HFFc6 (cell line): ENCODE measurements around the gene TYMP. TPM values are rescaled to one million over a fixed set of nuclear protein-coding genes. Genes with fewer than 3 reads are reported as not detected.

Experiments used
- DNase-seq: peaks from one replicate; pipeline ENCODE4 v3.0.0-alpha.2; 2018
- H3K27ac Mint-ChIP-seq: 2 replicates; pipeline ENCODE4 v1.8.0; 2020; ENCODE audit warnings: mild to moderate bottlenecking, mixed read lengths
- H3K27me3 Mint-ChIP-seq: 2 replicates; pipeline ENCODE4 v1.8.0; 2021; ENCODE audit warnings: mild to moderate bottlenecking, moderate library complexity, mixed read lengths; ENCODE audit not compliant: insufficient read depth
- H3K36me3 Mint-ChIP-seq: 2 replicates; pipeline ENCODE4 v1.8.0; 2021; ENCODE audit warnings: low read depth, mixed read lengths
- H3K4me1 Mint-ChIP-seq: 2 replicates; pipeline ENCODE4 v1.8.0; 2020; ENCODE audit warnings: low read depth, mixed read lengths
- H3K4me3 Mint-ChIP-seq: 2 replicates; pipeline ENCODE4 v1.8.0; 2020; ENCODE audit warnings: mild to moderate bottlenecking, moderate library complexity, mixed read lengths
- H3K9me3 Mint-ChIP-seq: 2 replicates; pipeline ENCODE4 v1.8.0; 2020; ENCODE audit warnings: mild to moderate bottlenecking, mixed read lengths
- total RNA-seq, 6 experiments: library from RNA; stranded (reverse); fragmentation: NEBNext Ultra II Directional; extraction: Animal tissue kit (Norgen Biotek cat#: 25700); gene quantifications; 2 replicates in 1 of 6; 3 replicates in 5 of 6; pipeline ENCODE4 v1.2.3, GENCODE V29; 2021
- TF ChIP-seq, protein P1 (sequence below): fragments of 200-600 bp; sonication (generic); IDR thresholded peaks from 2 replicates; pipeline ENCODE4 v1.5.0; 2021; ENCODE audit warnings: antibody characterized with exemption, mild to moderate bottlenecking

The TYMP gene
- total RNA-seq, 6 experiments from 2014 or later = 0.95 to 2.1 (median 1.3) TPM

DNA sequence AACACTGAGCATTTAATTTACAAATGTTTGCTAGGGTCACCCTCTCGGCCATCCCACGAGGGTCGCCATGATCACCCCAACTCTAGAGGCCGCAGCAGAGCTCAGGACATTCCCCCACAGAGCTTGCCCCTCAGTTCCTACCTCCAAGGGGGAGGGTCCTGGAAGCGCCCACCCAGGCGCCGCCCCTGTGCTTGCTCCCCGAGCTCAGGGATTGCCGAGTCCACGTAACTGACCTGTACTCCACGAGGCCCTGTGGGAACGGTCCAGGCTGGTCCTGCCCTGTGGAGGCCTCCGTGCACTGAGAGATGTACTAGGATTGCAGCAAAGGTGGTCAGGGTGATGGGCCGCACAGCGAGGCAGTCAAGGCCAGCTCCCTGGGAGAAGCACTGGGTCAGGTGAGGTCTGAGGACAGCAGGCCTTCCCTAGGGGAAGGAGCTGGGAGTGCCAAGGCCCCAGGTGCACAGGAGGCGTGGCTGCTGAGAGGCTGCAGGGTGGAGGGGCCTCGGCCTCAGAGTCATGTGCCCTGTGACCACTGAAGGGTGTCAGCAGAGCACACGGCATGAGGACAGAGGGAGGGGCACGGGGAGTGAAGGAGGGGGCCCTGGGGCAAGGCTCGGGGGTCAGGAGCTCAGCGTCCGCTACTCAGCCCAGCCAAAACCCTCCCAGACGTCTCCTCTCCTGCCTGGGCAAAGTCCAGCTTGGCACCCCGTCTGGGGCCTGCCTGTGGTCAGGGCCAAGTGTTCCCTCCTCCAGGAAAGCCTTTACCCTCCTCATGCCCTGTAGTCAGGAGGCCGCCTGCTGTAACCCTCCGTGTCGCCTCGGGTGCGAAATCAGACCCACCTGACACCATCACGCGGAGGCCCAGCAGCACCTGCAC is 45.6 kb downstream of the TYMP start:
- Mint-ChIP-seq H3K9me3 (no peaks in the 10 kb centered on the region), H3K4me3 (no peak overlapping the region), H3K27me3 (peaks cover 7% of the 10 kb centered on the region), H3K27ac (no peak overlapping the region), H3K36me3 (no peaks in the 10 kb centered on the region), H3K4me1 (peaks cover 13% of the 10 kb centered on the region)
- TF ChIP-seq, protein P1, sequence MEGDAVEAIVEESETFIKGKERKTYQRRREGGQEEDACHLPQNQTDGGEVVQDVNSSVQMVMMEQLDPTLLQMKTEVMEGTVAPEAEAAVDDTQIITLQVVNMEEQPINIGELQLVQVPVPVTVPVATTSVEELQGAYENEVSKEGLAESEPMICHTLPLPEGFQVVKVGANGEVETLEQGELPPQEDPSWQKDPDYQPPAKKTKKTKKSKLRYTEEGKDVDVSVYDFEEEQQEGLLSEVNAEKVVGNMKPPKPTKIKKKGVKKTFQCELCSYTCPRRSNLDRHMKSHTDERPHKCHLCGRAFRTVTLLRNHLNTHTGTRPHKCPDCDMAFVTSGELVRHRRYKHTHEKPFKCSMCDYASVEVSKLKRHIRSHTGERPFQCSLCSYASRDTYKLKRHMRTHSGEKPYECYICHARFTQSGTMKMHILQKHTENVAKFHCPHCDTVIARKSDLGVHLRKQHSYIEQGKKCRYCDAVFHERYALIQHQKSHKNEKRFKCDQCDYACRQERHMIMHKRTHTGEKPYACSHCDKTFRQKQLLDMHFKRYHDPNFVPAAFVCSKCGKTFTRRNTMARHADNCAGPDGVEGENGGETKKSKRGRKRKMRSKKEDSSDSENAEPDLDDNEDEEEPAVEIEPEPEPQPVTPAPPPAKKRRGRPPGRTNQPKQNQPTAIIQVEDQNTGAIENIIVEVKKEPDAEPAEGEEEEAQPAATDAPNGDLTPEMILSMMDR = no peak
- DNase-seq = no peak

DNA sequence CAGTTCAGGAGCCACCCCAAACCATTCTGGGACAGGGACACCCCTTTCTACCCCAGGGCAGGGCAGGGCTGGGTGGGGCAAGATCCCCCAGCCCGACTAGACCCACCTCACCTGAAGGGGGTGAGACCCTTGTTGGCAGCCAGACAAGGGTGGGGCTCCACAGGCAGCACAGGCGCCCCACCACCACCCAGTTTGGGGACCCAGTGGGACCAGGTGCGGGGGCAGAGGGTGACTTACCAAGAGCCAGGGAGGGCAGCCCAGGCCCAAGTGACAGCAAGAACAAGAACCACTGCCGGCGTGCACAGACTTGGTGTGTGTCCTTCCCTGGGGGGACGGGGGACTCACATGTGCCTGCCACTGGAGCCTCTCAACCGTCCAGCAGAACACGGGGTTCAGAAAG is 46.3 kb downstream of the TYMP start:
- Mint-ChIP-seq H3K27me3 (peaks cover 7% of the 10 kb centered on the region), H3K27ac (no peak overlapping the region), H3K36me3 (no peaks in the 10 kb centered on the region), H3K4me1 (peaks cover 13% of the 10 kb centered on the region), H3K9me3 (no peaks in the 10 kb centered on the region), H3K4me3 (no peak overlapping the region)
- no peak for DNase-seq
- TF ChIP-seq, protein P1 = no peak

DNA sequence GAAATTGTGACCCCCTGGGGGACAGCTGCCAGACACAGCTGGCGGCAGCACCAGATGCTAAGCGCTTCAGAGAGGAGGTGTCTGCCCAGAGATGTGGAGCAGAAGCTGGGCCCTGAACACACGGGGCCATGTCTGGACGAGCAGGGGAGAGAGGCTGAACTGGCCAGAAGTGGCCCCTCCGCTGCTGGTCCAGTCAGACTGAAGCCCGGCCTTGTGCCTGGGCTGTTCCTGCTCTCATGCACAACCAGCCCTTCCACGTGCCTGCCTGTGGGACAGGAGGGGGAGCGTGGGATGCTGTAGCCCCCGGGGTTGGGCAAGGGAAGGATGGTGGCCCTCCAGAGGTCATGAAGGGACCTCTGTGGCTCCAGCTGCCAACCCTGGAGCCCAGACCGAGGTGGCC is 46.7 kb downstream of the TYMP start:
- no peak for DNase-seq
- TF ChIP-seq, protein P1 = no peak
- no peaks in the 10 kb centered on the region for H3K9me3 Mint-ChIP-seq
- H3K4me1 Mint-ChIP-seq = peaks cover 13% of the 10 kb centered on the region
- no peak overlapping the region for H3K27ac Mint-ChIP-seq
- H3K4me3 Mint-ChIP-seq = no peak overlapping the region
- peaks cover 7% of the 10 kb centered on the region for H3K27me3 Mint-ChIP-seq
- no peaks in the 10 kb centered on the region for H3K36me3 Mint-ChIP-seq

DNA sequence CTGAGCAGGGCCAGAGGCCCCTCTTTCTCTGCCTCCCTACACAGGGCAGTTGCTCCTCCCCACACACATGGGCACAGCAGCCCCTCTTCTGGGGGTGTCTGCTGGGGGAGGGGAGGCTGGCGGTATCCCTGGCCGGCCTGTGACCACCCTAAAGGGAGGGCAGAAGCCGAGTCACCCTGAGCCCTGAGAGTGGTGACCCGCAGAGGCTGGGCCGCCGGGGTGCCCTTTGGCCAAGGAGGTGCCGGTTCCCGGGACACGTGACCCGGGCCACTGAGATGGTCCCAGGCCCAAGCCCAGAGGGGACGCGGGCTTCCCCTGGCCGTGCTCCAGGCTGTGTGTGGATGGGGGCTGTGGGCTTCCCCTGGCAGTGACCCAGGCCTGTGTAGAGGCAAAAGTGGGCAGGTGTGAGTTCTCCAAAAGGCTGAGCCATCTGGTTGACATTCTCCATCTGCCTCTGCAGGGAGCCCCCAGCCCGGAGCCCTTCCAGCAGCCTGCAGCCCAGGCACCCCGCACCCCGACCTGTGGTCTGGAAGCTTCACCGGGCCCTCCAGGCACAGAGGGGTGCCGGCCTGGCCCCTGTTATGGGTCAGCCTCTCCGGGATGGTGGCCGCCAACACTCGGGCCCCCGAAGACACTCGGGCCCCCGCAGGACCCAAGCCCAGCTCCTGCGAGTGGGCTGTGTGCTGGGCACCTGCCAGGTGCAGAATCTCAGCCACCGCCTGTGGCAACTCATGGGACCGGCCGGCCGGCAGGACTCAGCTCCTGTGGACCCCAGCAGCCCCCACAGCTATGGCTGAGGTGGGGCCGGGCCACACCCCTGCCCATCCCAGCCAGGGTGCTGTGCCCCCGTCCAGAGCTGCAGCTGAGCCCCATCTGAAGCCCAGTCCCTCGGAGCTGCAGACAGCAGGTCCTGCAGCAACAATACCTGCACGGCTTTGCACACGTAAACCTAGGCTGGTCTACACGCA is 47.4 kb downstream of the TYMP start:
- Mint-ChIP-seq H3K36me3 (no peaks in the 10 kb centered on the region), H3K27ac (no peak overlapping the region), H3K4me1 (peaks cover 13% of the 10 kb centered on the region), H3K4me3 (no peak overlapping the region; the same call in 1 of the 2 replicates), H3K9me3 (no peaks in the 10 kb centered on the region), H3K27me3 (peaks cover 7% of the 10 kb centered on the region)
- DNase-seq = no peak
- TF ChIP-seq, protein P1 = no peak

DNA sequence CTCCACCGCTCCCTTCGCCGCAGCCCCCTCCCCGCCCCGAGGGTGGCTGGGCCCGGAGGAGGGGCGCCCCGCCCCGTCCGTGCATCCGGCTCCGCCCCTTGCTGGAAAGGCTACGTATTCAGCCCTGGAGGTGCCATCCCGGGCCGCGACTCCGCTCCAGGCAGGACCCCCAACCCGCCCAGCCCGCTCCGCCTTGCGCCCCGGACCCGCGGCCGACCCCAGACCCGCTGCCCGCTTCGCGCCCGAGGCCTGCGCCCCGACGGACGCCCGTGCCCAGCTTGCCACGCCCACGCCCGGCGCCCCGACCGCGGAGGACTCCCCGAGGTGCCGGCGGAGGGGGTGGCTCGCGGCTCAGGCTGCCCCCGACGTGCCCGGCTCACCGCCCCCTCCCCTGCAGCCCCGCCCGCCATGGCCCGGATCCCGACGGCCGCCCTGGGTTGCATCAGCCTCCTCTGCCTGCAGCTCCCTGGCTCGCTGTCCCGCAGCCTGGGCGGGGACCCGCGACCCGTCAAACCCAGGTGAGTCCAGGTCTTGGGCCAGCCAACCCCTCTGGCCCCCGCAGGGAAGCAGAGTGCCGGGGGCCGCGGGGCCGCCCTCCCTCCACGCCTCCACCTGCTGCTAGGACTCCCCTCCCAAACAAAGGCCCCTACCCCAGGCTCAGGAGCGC is 48.2 kb downstream of the TYMP start, which contains the start of gene ADM2:
Gene ADM2 (plus strand): TSS at position 104 of the 667 bp plus-strand sequence. CDS start 305 bp downstream, at position 409.
- peaks cover 8% of the 10 kb centered on the region for H3K27me3 Mint-ChIP-seq
- TF ChIP-seq, protein P1 = no peak
- no peak within 1 kb of the TSS for H3K27ac Mint-ChIP-seq
- no peaks in the 10 kb centered on the region for H3K9me3 Mint-ChIP-seq
- H3K36me3 Mint-ChIP-seq = no peaks in the 10 kb centered on the region
- DNase-seq = no peak
- H3K4me1 Mint-ChIP-seq = peaks cover 15% of the 10 kb centered on the region
- no peak within 1 kb of the TSS; the same call in 1 of the 2 replicates for H3K4me3 Mint-ChIP-seq
